Neural crest cell (in vitro differentiated cells): Measurements from ENCODE around the gene ZNF646. TPM values are rescaled to one million over a fixed set of nuclear protein-coding genes. Genes with fewer than 3 reads are reported as not detected.

ENCODE experiments used
- DNase-seq: peaks from one replicate; pipeline ENCODE4 v3.0.0; 2021; ENCODE audit warnings: low read depth, mixed read lengths, low spot score
- H3K27ac Mint-ChIP-seq: one replicate; pipeline ENCODE4 v1.8.0; 2021; ENCODE audit warnings: mild to moderate bottlenecking, mixed read lengths; ENCODE audit not compliant: unreplicated experiment
- H3K27me3 Mint-ChIP-seq: 2 replicates; pipeline ENCODE4 v1.8.0; 2021; ENCODE audit warnings: low read depth, mild to moderate bottlenecking, mixed read lengths
- H3K36me3 Mint-ChIP-seq: 2 replicates; pipeline ENCODE4 v1.8.0; 2021; ENCODE audit warnings: low read depth, mild to moderate bottlenecking, mixed read lengths
- H3K4me1 Mint-ChIP-seq: 2 replicates; pipeline ENCODE4 v1.8.0; 2021; ENCODE audit warnings: mixed read lengths
- H3K4me3 Mint-ChIP-seq: one replicate; pipeline ENCODE4 v1.8.0; 2021; ENCODE audit warnings: mild to moderate bottlenecking, mixed read lengths
- H3K9me3 Mint-ChIP-seq: 2 replicates; pipeline ENCODE4 v1.8.0; 2021; ENCODE audit warnings: mixed read lengths
- CTCF ChIP-seq: fragments of 200-600 bp; sonication (generic); conservative IDR thresholded peaks from 2 replicates; pipeline ENCODE4 v1.5.0; 2021; ENCODE audit warnings: antibody characterized with exemption, mild to moderate bottlenecking
- total RNA-seq: library from RNA; stranded (reverse); gene quantifications from 2 replicates; pipeline ENCODE4 v1.2.1, GENCODE V29; 2021

Gene ZNF646
- total RNA-seq, 1 donor from 2014 or later, result 32.4 TPM

GRCh38 chr16:31105677-31106213, 31.5 kb downstream of the ZNF646 start:
- Mint-ChIP-seq H3K4me1 (peaks cover 16% of the 10 kb centered on the region), H3K27me3 (peaks cover 2% of the 10 kb centered on the region), H3K9me3 (no peaks in the 10 kb centered on the region), H3K4me3 (peak overlapping the region; percentile 68), H3K27ac (no peak overlapping the region), H3K36me3 (peaks cover 3% of the 10 kb centered on the region)
- peak; percentile 92 for DNase-seq
- TF ChIP-seq CTCF, result peak; percentile 75

GRCh38 chr16:31106509-31107464, 32.6 kb downstream of the ZNF646 start:
- H3K36me3 Mint-ChIP-seq, result peaks cover 3% of the 10 kb centered on the region
- H3K4me3 Mint-ChIP-seq, result peak overlapping the region; percentile 90
- DNase-seq, result no peak
- TF ChIP-seq CTCF, result no peak
- H3K4me1 Mint-ChIP-seq, result peaks cover 16% of the 10 kb centered on the region
- no peaks in the 10 kb centered on the region for H3K9me3 Mint-ChIP-seq
- no peak overlapping the region for H3K27ac Mint-ChIP-seq
- H3K27me3 Mint-ChIP-seq, result no peaks in the 10 kb centered on the region

GRCh38 chr16:31107465-31107867, 33.2 kb downstream of the ZNF646 start:
- TF ChIP-seq CTCF, result no peak
- H3K4me3 Mint-ChIP-seq, result peak overlapping the region; percentile 90
- peaks cover 3% of the 10 kb centered on the region for H3K36me3 Mint-ChIP-seq
- H3K27ac Mint-ChIP-seq, result no peak overlapping the region
- DNase-seq, result no peak
- H3K27me3 Mint-ChIP-seq, result no peaks in the 10 kb centered on the region
- H3K9me3 Mint-ChIP-seq, result no peaks in the 10 kb centered on the region
- H3K4me1 Mint-ChIP-seq, result peaks cover 16% of the 10 kb centered on the region

GRCh38 chr16:31108035-31108793, 34.0 kb downstream of the ZNF646 start, which contains the start of gene BCKDK:
Gene BCKDK (plus strand): TSS chr16:31108386. CDS start chr16:31109224, 838 bp downstream.
- DNase-seq, result peak; percentile 63
- H3K4me3 Mint-ChIP-seq, result peak within 1 kb of the TSS; percentile 90

More at GRCh38 chr16:31108035-31108793, 34.0 kb downstream of the ZNF646 start, which contains the start of gene BCKDK:
- peaks cover 3% of the 10 kb centered on the region for H3K36me3 Mint-ChIP-seq
- no peak for TF ChIP-seq CTCF
- peaks cover 16% of the 10 kb centered on the region for H3K4me1 Mint-ChIP-seq
- H3K27ac Mint-ChIP-seq, result no peak within 1 kb of the TSS
- no peaks in the 10 kb centered on the region for H3K9me3 Mint-ChIP-seq
- H3K27me3 Mint-ChIP-seq, result no peaks in the 10 kb centered on the region
